Mesenchymal stem cell (in vitro differentiated cells and primary cell): ENCODE data around the gene SLC35A2.

Source experiments
- DNase-seq: peaks from one replicate; pipeline ENCODE4 v3.0.0-alpha.2; 2013
- H2AFZ ChIP-seq: one replicate; pipeline ENCODE4 v1.6.1; 2013; ENCODE audit warnings: low read depth, mild to moderate bottlenecking, control low read depth, inconsistent platforms, low read length, moderate library complexity
- H2AK5ac ChIP-seq: 2 replicates; pipeline ENCODE4 v1.6.1; 2013; ENCODE audit warnings: low read length, moderate library complexity, mild to moderate bottlenecking, inconsistent platforms; ENCODE audit not compliant: severe bottlenecking
- H2BK120ac ChIP-seq: one replicate; pipeline ENCODE4 v1.6.1; 2013; ENCODE audit warnings: low read depth, mild to moderate bottlenecking, inconsistent platforms, low read length, moderate library complexity
- H2BK12ac ChIP-seq, 2 experiments: one replicate each; pipeline ENCODE4 v1.6.1; 2013; ENCODE audit warnings: inconsistent platforms in 2 of 2, low read length in 2 of 2, mild to moderate bottlenecking in 2 of 2, moderate library complexity in 2 of 2, control low read depth in 1 of 2
- H2BK15ac ChIP-seq: one replicate; pipeline ENCODE4 v1.6.1; 2013; ENCODE audit warnings: mild to moderate bottlenecking, low read depth, inconsistent platforms; ENCODE audit not compliant: poor library complexity, severe bottlenecking
- H2BK5ac ChIP-seq: 2 replicates; pipeline ENCODE4 v1.6.1; 2013; ENCODE audit warnings: low read depth, mild to moderate bottlenecking, low read length, control low read depth, inconsistent platforms; ENCODE audit not compliant: poor library complexity, severe bottlenecking
- H3K14ac ChIP-seq, 2 experiments: one replicate each; pipeline ENCODE4 v1.6.1; 2013; ENCODE audit warnings: inconsistent platforms in 2 of 2, low read length in 2 of 2, control low read depth in 1 of 2, mild to moderate bottlenecking in 1 of 2, moderate library complexity in 1 of 2
- H3K18ac ChIP-seq, 2 experiments: one replicate each; pipeline ENCODE4 v1.6.1; 2013; ENCODE audit warnings: inconsistent platforms in 2 of 2, low read length in 2 of 2, control low read depth in 1 of 2, low read depth in 1 of 2, mild to moderate bottlenecking in 1 of 2
- H3K23ac ChIP-seq, 2 experiments: one replicate each; pipeline ENCODE4 v1.6.1; 2013; ENCODE audit warnings: inconsistent platforms in 2 of 2, low read length in 2 of 2, mild to moderate bottlenecking in 2 of 2, moderate library complexity in 2 of 2, control low read depth in 1 of 2
- H3K27ac ChIP-seq: 2 replicates; pipeline ENCODE4 v1.5.1; 2013; ENCODE audit warnings: mild to moderate bottlenecking, moderate library complexity, low read length, control low read depth, inconsistent platforms; ENCODE audit not compliant: poor library complexity, severe bottlenecking
- H3K27me3 ChIP-seq, 2 experiments: 2 replicates each; pipeline versions ENCODE4 v1.6.1 to v1.7.0; 2013; ENCODE audit warnings: low read length in 2 of 2, mild to moderate bottlenecking in 2 of 2, moderate library complexity in 2 of 2, control low read depth in 1 of 2, inconsistent platforms in 1 of 2; ENCODE audit not compliant: control insufficient read depth in 1 of 2, insufficient read depth in 1 of 2
- H3K36me3 ChIP-seq, 2 experiments: 2 replicates each; pipeline versions ENCODE4 v1.6.1 to v1.7.0; 2013; ENCODE audit warnings: low read length in 2 of 2, control low read depth in 1 of 2, inconsistent platforms in 1 of 2, low read depth in 1 of 2, mild to moderate bottlenecking in 1 of 2; ENCODE audit not compliant: insufficient read depth in 2 of 2, control insufficient read depth in 1 of 2
- H3K4ac ChIP-seq, 2 experiments: one replicate each; pipeline ENCODE4 v1.6.1; 2013; ENCODE audit warnings: inconsistent platforms in 2 of 2, low read length in 2 of 2, mild to moderate bottlenecking in 2 of 2, moderate library complexity in 2 of 2, control low read depth in 1 of 2, low read depth in 1 of 2
- H3K4me1 ChIP-seq: 2 replicates; pipeline ENCODE4 v1.6.1; 2013; ENCODE audit warnings: low read depth, low read length, control low read depth; ENCODE audit not compliant: control insufficient read depth, insufficient read depth
- H3K4me2 ChIP-seq: 2 replicates; pipeline ENCODE4 v1.6.1; 2013; ENCODE audit warnings: low read length, mild to moderate bottlenecking, inconsistent platforms; ENCODE audit not compliant: poor library complexity, severe bottlenecking
- H3K4me3 ChIP-seq, 2 experiments: 2 replicates each; pipeline versions ENCODE4 v1.5.1 to v1.7.0; 2013; ENCODE audit warnings: low read length in 2 of 2, mild to moderate bottlenecking in 2 of 2, control low read depth in 1 of 2, low read depth in 1 of 2; ENCODE audit not compliant: insufficient read depth in 1 of 2
- H3K79me1 ChIP-seq: replicated peaks from 2 replicates; pipeline ENCODE4 v1.6.1; 2013; ENCODE audit warnings: mild to moderate bottlenecking, control low read depth, low read length, inconsistent platforms; ENCODE audit not compliant: poor library complexity, severe bottlenecking
- H3K9ac ChIP-seq: 2 replicates; pipeline ENCODE4 v1.7.0; 2013; ENCODE audit warnings: mild to moderate bottlenecking, low read length, moderate library complexity
- H3K9me3 ChIP-seq: 2 replicates; pipeline ENCODE4 v1.7.0; 2013; ENCODE audit warnings: mild to moderate bottlenecking, low read length; ENCODE audit not compliant: control insufficient read depth
- H4K8ac ChIP-seq: one replicate; pipeline ENCODE4 v1.6.1; 2013; ENCODE audit warnings: inconsistent platforms, mild to moderate bottlenecking, low read length, moderate library complexity
- H4K91ac ChIP-seq: one replicate; pipeline ENCODE4 v1.6.1; 2013; ENCODE audit warnings: mild to moderate bottlenecking, low read length, inconsistent platforms
- WGBS: methylation state at CpG from one replicate; pipeline ENCODE4 v1.1.7; 2013; ENCODE audit warnings: mixed read lengths; 5-methylcytosine and 5-hydroxymethylcytosine counted together

SLC35A2 gene

GRCh38 chrX:48957827-48958634 lies 46.6 kb upstream of the SLC35A2 start:
- Histone ChIP-seq H3K18ac (peak overlapping the region; percentile 73 to 80), H2BK5ac (peak overlapping the region; percentile 84), H4K8ac (peak overlapping the region; percentile 84), H2BK120ac (peak overlapping the region; percentile 27), H3K9me3 (no peaks in the 10 kb centered on the region), H3K27me3 (peaks cover 0 to 3% of the 10 kb centered on the region in 2 experiments), H2AK5ac (no peak overlapping the region), H2AFZ (peak overlapping the region; percentile 42), H3K4me3 (peak overlapping the region; percentile 78 to 85), H3K4me2 (no peak overlapping the region), H3K4me1 (peaks cover 6% of the 10 kb centered on the region), H3K23ac (no peak overlapping the region), H3K4ac (peak overlapping the region in 1 of 2 experiments; percentile 69), H3K14ac (peak overlapping the region in 1 of 2 experiments; percentile 48), H3K79me1 (no peaks in the 10 kb centered on the region), H2BK15ac (no peak overlapping the region), H2BK12ac (no peak overlapping the region), H4K91ac (peak overlapping the region; percentile 68), H3K36me3 (peaks cover 16 to 32% of the 10 kb centered on the region in 2 experiments), H3K27ac (peak overlapping the region; percentile 100), H3K9ac (peak overlapping the region; percentile 97)
- 1% methylated on average over 39 of the region's 66 CpGs for WGBS
- DNase-seq: peak; percentile 97

DNA sequence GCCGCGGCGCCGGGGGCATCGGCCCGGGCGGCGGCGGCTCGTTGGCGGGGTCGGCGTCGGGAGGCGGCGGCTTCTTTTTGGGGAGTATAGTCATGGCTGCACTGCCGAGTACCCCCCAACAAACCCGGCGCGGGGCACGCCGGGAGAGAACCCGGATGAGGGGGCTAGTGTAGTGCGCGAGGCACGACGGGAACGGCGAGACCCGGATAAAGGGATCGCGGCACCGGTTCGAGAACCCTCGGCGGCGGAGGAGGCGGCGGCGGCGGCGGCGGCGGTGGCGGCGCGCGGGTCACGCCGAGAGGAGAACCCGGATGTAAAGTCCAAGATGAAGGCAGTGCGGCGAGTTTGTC lies 46.0 kb upstream of the SLC35A2 start, which contains the start of gene OTUD5:
TSS of gene OTUD5 (minus strand) at position 131 of the 350 bp plus-strand sequence. CDS start at position 94, 37 bp downstream.
- Histone ChIP-seq H3K4ac (peak within 1 kb of the TSS in 1 of 2 experiments; percentile 88), H3K4me1 (peaks cover 6% of the 10 kb centered on the region), H3K36me3 (peaks cover 16 to 30% of the 10 kb centered on the region in 2 experiments), H3K9me3 (no peaks in the 10 kb centered on the region), H4K8ac (peak within 1 kb of the TSS; percentile 84), H3K27me3 (peaks cover 0 to 3% of the 10 kb centered on the region in 2 experiments), H3K9ac (peak within 1 kb of the TSS; percentile 97), H3K18ac (peak within 1 kb of the TSS; percentile 80 to 91), H3K4me3 (peak within 1 kb of the TSS; percentile 78 to 87), H3K79me1 (no peaks in the 10 kb centered on the region), H2AK5ac (no peak within 1 kb of the TSS), H2AFZ (peak within 1 kb of the TSS; percentile 42), H2BK5ac (peak within 1 kb of the TSS; percentile 84), H4K91ac (peak within 1 kb of the TSS; percentile 68), H2BK12ac (peak within 1 kb of the TSS in 1 of 2 experiments; percentile 52), H3K23ac (peak within 1 kb of the TSS in 1 of 2 experiments; percentile 80), H2BK15ac (no peak within 1 kb of the TSS), H2BK120ac (peak within 1 kb of the TSS; percentile 27), H3K27ac (peak within 1 kb of the TSS; percentile 100), H3K4me2 (peak within 1 kb of the TSS; percentile 83), H3K14ac (peak within 1 kb of the TSS; percentile 36 to 91)
- 0% methylated on average over 8 of the region's 53 CpGs for WGBS
- DNase-seq: no peak

- DNase-seq: no peak
- H3K4me1 ChIP-seq: peaks cover 6% of the 10 kb centered on the region
These were observed 45.4 kb upstream of the SLC35A2 start for GRCh38 chrX:48956728-48957414.

DNA sequence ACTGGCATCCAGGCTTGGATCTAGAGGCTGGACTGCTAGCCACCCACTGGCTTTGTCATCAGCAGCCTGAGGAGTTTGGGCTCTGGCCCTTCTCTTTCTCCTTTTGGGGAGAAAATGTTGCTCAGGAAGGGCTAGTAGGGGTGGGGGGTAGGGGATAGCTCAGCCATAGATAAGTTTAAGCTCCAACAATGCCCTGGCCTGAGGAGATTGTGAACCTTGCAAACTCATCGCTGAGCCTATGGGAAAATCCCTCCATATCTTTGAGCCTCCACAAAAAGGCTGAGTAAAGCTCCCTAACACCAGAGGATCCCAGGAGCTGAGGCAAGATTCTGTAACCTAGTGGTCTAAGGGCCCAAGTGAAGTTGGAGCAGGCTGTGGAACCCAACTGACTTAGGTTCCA lies 37.1 kb upstream of the SLC35A2 start:
- no peak overlapping the region for H2BK12ac ChIP-seq

More at GRCh38 chrX:48956728-48957414, 45.4 kb upstream of the SLC35A2 start:
- Histone ChIP-seq H2BK15ac (no peak overlapping the region), H3K4me2 (peak overlapping the region; percentile 83), H3K9me3 (no peaks in the 10 kb centered on the region), H3K79me1 (no peaks in the 10 kb centered on the region), H2BK12ac (peak overlapping the region in 1 of 2 experiments; percentile 52), H2BK120ac (no peak overlapping the region), H4K8ac (peak overlapping the region; percentile 28), H3K23ac (peak overlapping the region in 1 of 2 experiments; percentile 80), H3K14ac (peak overlapping the region; percentile 36 to 91), H2AK5ac (no peak overlapping the region), H3K4ac (peak overlapping the region in 1 of 2 experiments; percentile 88), H4K91ac (peak overlapping the region; percentile 50), H2AFZ (no peak overlapping the region), H3K18ac (peak overlapping the region; percentile 70 to 91), H3K36me3 (peaks cover 16 to 25% of the 10 kb centered on the region in 2 experiments), H3K9ac (peak overlapping the region; percentile 97), H3K27me3 (peaks cover 0 to 3% of the 10 kb centered on the region in 2 experiments), H3K27ac (no peak overlapping the region), H3K4me3 (peak overlapping the region; percentile 78 to 87), H2BK5ac (peak overlapping the region; percentile 57)
- WGBS: 5% methylated on average over 21 of the region's 61 CpGs

More for the DNA sequence above, 37.1 kb upstream of the SLC35A2 start:
- no peaks in the 10 kb centered on the region for H3K9me3 ChIP-seq
- no peak overlapping the region for H3K18ac ChIP-seq
- H3K4me3 ChIP-seq: no peak overlapping the region
- peaks cover 11 to 17% of the 10 kb centered on the region in 2 experiments for H3K36me3 ChIP-seq
- H2BK5ac ChIP-seq: no peak overlapping the region
- H2AK5ac ChIP-seq: no peak overlapping the region
- H2AFZ ChIP-seq: no peak overlapping the region
- H3K23ac ChIP-seq: no peak overlapping the region
- no peak overlapping the region for H2BK15ac ChIP-seq
- H3K4me2 ChIP-seq: no peak overlapping the region
- WGBS: 100% methylated on average over 1 of the region's 1 CpG
- H4K91ac ChIP-seq: no peak overlapping the region
- peaks cover 0 to 10% of the 10 kb centered on the region in 2 experiments for H3K27me3 ChIP-seq
- no peak overlapping the region for H4K8ac ChIP-seq
- H3K14ac ChIP-seq: no peak overlapping the region
- DNase-seq: no peak
- H3K9ac ChIP-seq: no peak overlapping the region
- H3K4ac ChIP-seq: no peak overlapping the region
- H3K79me1 ChIP-seq: peaks cover 2% of the 10 kb centered on the region
- no peak overlapping the region for H2BK120ac ChIP-seq
- H3K27ac ChIP-seq: no peak overlapping the region
- H3K4me1 ChIP-seq: no peaks in the 10 kb centered on the region
